ENCODE measurements around the gene ALOX5. TPM values are rescaled to one million over a fixed set of nuclear protein-coding genes. Genes with fewer than 3 reads are reported as not detected.
"Not testable (repeated sequence)": the region's sequence is repeated elsewhere in the genome, so short reads cannot be mapped to it uniquely, and the experiment has no call there.

The ALOX5 gene
- total RNA-seq, 1 experiment from 2014 or later = 3.4 TPM

- no peak overlapping the region for H3K27ac Mint-ChIP-seq
- no peak overlapping the region for H3K4me3 Mint-ChIP-seq
- TF ChIP-seq ZNF281 (CRISPR knock-in tag; IDR thresholded peaks at IDR 0.05) (no peak), USF2 (CRISPR knock-in tag; IDR thresholded peaks at IDR 0.05) (no peak), TP53 (CRISPR knock-in tag; IDR thresholded peaks at IDR 0.05) (no peak), NFYB (CRISPR knock-in tag; conservative IDR thresholded peaks at IDR 0.05; ENCODE audit: low read depth) (no peak), ZNF425 (CRISPR knock-in tag; conservative IDR thresholded peaks at IDR 0.05) (no peak), ZNF423 (CRISPR knock-in tag; IDR thresholded peaks at IDR 0.05) (no peak), HMGA2 (CRISPR knock-in tag; IDR thresholded peaks at IDR 0.05) (no peak), IRF2 (CRISPR knock-in tag; IDR thresholded peaks at IDR 0.05; ENCODE audit: borderline replicate concordance, low read depth) (no peak)
- H3K36me3 Mint-ChIP-seq = no peaks in the 10 kb centered on the region
- H3K4me1 Mint-ChIP-seq = peaks cover 38% of the 10 kb centered on the region
- no peak for ATAC-seq
- CTCF ChIA-PET = interaction anchor here (1.6 kb wide), 1 partner anchor 157 kb away, joined by 4 read pairs; no protein-coding TSS in a partner anchor
- DNase-seq (ENCODE audit: low spot score) = no peak
- POLR2A ChIA-PET = no interaction called here
- no peaks in the 10 kb centered on the region for H3K27me3 Mint-ChIP-seq (ENCODE audit: low read depth)
- H3K9me3 Mint-ChIP-seq = no peaks in the 10 kb centered on the region; the same call in 1 of the 2 replicates
These were observed 33.5 kb downstream of the ALOX5 start for GRCh38 chr10:45407542-45407941.

GRCh38 chr10:45408421-45409319, 34.7 kb downstream of the ALOX5 start:
- Mint-ChIP-seq H3K4me1 (peaks cover 38% of the 10 kb centered on the region), H3K4me3 (no peak overlapping the region), H3K27me3 (ENCODE audit: low read depth) (no peaks in the 10 kb centered on the region), H3K9me3 (no peaks in the 10 kb centered on the region; the same call in 1 of the 2 replicates), H3K27ac (peak overlapping the region; percentile 88), H3K36me3 (no peaks in the 10 kb centered on the region)
- peak; percentile 53 for ATAC-seq
- CTCF ChIA-PET = interaction anchor here (0.6 to 1.6 kb wide), 2 partner anchors 103 to 158 kb away, joined by 3 to 4 read pairs; no protein-coding TSS in a partner anchor
- DNase-seq (ENCODE audit: low spot score) = no peak
- TF ChIP-seq EMX1 (CRISPR knock-in tag; IDR thresholded peaks at IDR 0.05) = no peak
- TF ChIP-seq ZNF671 (CRISPR knock-in tag; IDR thresholded peaks at IDR 0.05) = no peak
- TF ChIP-seq CDX4 (CRISPR knock-in tag; IDR thresholded peaks at IDR 0.05; ENCODE audit: borderline replicate concordance) = no peak
- TF ChIP-seq FOXJ3 (CRISPR knock-in tag; IDR thresholded peaks at IDR 0.05; ENCODE audit: borderline replicate concordance) = no peak
- POLR2A ChIA-PET = no interaction called here

GRCh38 chr10:45409347-45409746, 35.3 kb downstream of the ALOX5 start:
- H3K27me3 Mint-ChIP-seq (ENCODE audit: low read depth); H3K4me3 Mint-ChIP-seq; H3K9me3 Mint-ChIP-seq; ATAC-seq; DNase-seq (ENCODE audit: low spot score); H3K36me3 Mint-ChIP-seq; POLR2A ChIA-PET: not testable (repeated sequence)
- CTCF ChIA-PET = interaction anchor here (0.6 kb wide), 1 partner anchor 103 kb away, joined by 3 read pairs; no protein-coding TSS in a partner anchor
- Mint-ChIP-seq H3K4me1 (peaks cover 38% of the 10 kb centered on the region), H3K27ac (peak overlapping the region; percentile 88; the same call in 1 of the 2 replicates)

Data from WTC11 (cell line).